Measurements from ENCODE around the gene TAGLN2.
A peak's percentile ranks its signal among the peaks of the same experiment; 100 is the strongest.

Gene TAGLN2

GRCh38 chr1:159935305-159935704 is 10.0 kb upstream of the TAGLN2 start:
- no peak for DNase-seq

GRCh38 chr1:159934136-159935039 is 9.1 kb upstream of the TAGLN2 start:
- DNase-seq: no peak

GRCh38 chr1:159933347-159933746 is 8.0 kb upstream of the TAGLN2 start:
- no peak for DNase-seq

- DNase-seq: no peak
Measured at GRCh38 chr1:159932296-159933285, 7.3 kb upstream of the TAGLN2 start.

GRCh38 chr1:159931795-159932173 is 6.5 kb upstream of the TAGLN2 start:
- no peak for DNase-seq

GRCh38 chr1:159931101-159931794 is 5.9 kb upstream of the TAGLN2 start:
- DNase-seq: no peak

GRCh38 chr1:159930634-159931033 is 5.3 kb upstream of the TAGLN2 start:
- no peak for DNase-seq

GRCh38 chr1:159930216-159930615 is 4.9 kb upstream of the TAGLN2 start:
- DNase-seq: no peak

GRCh38 chr1:159929155-159930051 is 4.1 kb upstream of the TAGLN2 start:
- no peak for DNase-seq

- no peak for DNase-seq
Measured at GRCh38 chr1:159928491-159929050, 3.3 kb upstream of the TAGLN2 start.

GRCh38 chr1:159927849-159928431 is 2.6 kb upstream of the TAGLN2 start:
- DNase-seq: no peak

- no peak for DNase-seq
Measured at GRCh38 chr1:159927211-159927848, 2.0 kb upstream of the TAGLN2 start.

- no peak for DNase-seq
Measured at GRCh38 chr1:159925719-159926078, 392 bp upstream of the TAGLN2 start.

GRCh38 chr1:159924025-159924790 is 1.1 kb downstream of the TAGLN2 start:
- peak; percentile 15 for DNase-seq

- no peak for DNase-seq
Measured at GRCh38 chr1:159923203-159924024, 1.9 kb downstream of the TAGLN2 start.

GRCh38 chr1:159922511-159923202 is 2.6 kb downstream of the TAGLN2 start:
- DNase-seq: no peak

GRCh38 chr1:159921700-159922504 is 3.4 kb downstream of the TAGLN2 start:
- DNase-seq: no peak

All from midbrain (tissue), 1 donor.